Measurements from ENCODE around the gene RASGRP4.
"Not testable (repeated sequence)": the region's sequence is repeated elsewhere in the genome, so short reads cannot be mapped to it uniquely, and the experiment has no call there.

The RASGRP4 gene

DNA sequence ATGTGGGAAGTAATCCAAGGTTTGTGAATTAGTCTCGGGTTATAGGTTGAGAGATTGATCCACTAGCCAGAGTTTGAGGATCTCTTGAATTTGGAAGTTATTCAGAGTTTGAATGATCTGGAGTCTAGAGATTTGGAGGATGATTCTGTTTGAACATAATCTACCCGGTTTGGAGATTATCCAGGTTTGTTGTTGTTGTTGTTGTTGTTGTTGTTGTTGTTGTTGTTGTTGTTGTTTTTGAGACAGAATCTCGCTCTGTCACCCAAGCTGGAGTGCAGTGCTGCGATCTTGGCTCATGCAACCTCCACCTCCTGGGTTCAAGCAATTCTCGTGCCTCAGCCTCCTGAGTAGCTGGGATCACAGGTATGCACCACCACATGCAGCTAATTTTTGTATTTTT, 14.1 kb downstream of the RASGRP4 start:
- H3K9ac ChIP-seq (ENCODE audit: low read depth, low read length); H3K4me1 ChIP-seq (ENCODE audit: control insufficient read depth, insufficient read depth, low read length); H3K36me3 ChIP-seq (ENCODE audit: control insufficient read depth, insufficient read depth, low read length); H3K27me3 ChIP-seq (ENCODE audit: control insufficient read depth, insufficient read depth, low read length); H3K9me3 ChIP-seq (ENCODE audit: control insufficient read depth, insufficient read depth, low read length); H3K4me3 ChIP-seq (ENCODE audit: low read depth, low read length): not testable (repeated sequence)

DNA sequence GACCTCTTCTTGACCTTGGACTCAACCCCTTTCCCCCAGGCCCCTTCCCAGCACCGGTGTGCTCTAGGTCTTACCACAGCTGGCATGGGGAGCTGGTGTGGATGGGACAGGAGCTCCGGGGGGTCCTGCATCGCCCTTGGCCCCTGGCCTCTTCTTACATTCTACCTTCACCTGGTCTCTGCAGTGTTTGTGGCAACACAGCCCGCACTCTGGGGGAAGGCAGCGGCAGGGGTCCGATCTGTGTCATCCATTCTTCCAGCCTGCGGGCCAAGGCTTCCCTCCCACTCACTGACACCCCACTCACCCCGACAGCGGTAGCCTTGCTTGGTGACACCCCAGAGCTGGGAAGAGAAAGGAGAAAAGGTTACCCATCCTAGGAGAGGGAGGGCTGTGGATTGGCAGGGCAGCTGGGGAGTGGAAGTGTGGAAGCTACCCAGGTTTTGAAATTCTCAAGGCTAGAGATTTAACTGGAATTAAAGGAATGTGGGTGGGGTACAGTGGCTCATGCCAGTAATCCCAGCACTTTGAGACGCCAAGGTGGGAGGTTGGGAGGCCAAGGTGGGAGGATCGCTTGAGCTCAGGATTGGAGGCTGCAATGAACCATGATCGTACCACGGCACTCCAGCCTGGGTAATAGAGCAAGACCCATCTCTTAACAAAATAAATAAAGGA, 14.8 kb downstream of the RASGRP4 start:
- Histone ChIP-seq H3K4me1 (ENCODE audit: control insufficient read depth, insufficient read depth, low read length) (no peaks in the 10 kb centered on the region), H3K9me3 (ENCODE audit: control insufficient read depth, insufficient read depth, low read length) (no peaks in the 10 kb centered on the region), H3K9ac (ENCODE audit: low read depth, low read length) (no peak overlapping the region), H3K27me3 (ENCODE audit: control insufficient read depth, insufficient read depth, low read length) (no peaks in the 10 kb centered on the region), H3K4me3 (ENCODE audit: low read depth, low read length) (no peak overlapping the region), H3K36me3 (ENCODE audit: control insufficient read depth, insufficient read depth, low read length) (peaks cover 5% of the 10 kb centered on the region)

DNA sequence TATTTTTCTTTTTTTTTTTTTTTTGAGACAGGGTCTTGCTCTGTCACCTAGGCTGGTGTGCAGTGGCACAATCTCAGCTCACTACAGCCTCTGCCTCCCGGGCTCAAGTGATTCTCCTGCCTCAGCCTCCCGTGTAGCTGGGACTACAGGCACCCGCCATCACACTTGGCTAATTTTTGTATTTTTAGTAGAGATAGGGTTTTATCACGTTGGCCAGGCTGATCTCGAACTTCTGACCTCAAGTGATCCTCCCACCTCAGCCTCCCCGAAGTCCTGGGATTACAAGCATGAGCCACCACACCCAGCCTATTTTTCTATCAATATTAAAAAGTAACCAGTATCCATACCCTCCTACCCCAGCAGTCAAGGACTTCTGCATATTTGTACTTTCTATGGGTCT, 15.6 kb downstream of the RASGRP4 start:
- H3K36me3 ChIP-seq (ENCODE audit: control insufficient read depth, insufficient read depth, low read length); H3K4me3 ChIP-seq (ENCODE audit: low read depth, low read length); H3K4me1 ChIP-seq (ENCODE audit: control insufficient read depth, insufficient read depth, low read length); H3K27me3 ChIP-seq (ENCODE audit: control insufficient read depth, insufficient read depth, low read length); H3K9me3 ChIP-seq (ENCODE audit: control insufficient read depth, insufficient read depth, low read length); H3K9ac ChIP-seq (ENCODE audit: low read depth, low read length): not testable (repeated sequence)

DNA sequence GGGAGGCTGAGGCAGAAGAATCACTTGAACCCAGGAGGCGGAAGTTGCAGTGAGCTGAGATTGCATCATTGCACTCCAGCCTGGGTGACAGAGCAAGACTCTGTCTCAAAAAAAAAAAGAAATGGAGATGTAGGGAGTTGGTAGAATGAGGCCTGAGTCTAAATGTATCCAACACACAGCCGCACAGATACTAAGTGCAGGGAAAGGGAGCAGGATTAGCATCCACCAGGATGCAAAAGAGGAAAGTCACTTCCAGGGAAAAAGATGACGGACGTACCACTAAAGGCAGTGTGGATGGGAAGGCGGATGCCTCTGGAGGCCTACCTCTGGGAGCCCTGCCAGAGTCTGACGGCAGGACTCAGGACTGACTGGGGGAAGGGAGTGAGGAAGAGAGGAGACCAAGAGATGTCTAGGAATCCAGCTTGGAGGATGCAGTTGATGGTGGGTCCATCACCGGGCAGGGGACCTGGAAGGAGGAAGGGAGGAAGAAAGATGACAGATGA, 16.3 kb downstream of the RASGRP4 start:
- H3K4me1 ChIP-seq (ENCODE audit: control insufficient read depth, insufficient read depth, low read length), result no peaks in the 10 kb centered on the region
- no peaks in the 10 kb centered on the region for H3K9me3 ChIP-seq (ENCODE audit: control insufficient read depth, insufficient read depth, low read length)
- no peaks in the 10 kb centered on the region for H3K27me3 ChIP-seq (ENCODE audit: control insufficient read depth, insufficient read depth, low read length)
- H3K36me3 ChIP-seq (ENCODE audit: control insufficient read depth, insufficient read depth, low read length), result peaks cover 8% of the 10 kb centered on the region
- no peak overlapping the region for H3K9ac ChIP-seq (ENCODE audit: low read depth, low read length)
- no peak overlapping the region for H3K4me3 ChIP-seq (ENCODE audit: low read depth, low read length)

DNA sequence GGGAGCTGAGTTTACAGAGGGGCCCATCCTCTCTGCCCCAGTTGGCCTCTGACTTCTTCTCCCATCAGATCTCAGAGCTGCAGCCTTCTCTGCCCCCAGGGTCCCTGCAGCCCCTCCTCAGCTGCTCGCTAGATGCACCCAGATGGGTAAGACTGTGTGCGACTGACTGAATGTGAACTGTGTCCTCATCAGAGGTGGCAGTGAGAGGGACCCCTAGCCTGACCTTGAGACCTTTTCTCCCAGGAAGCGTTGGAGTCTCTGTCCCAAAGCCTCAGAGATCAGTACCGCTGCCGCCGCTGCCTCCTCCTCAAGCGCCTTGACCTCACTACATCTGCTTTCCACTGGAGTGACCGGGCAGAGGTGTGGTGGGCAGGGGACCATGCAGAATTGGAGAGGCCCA, 20.7 kb downstream of the RASGRP4 start:
- Histone ChIP-seq H3K36me3 (ENCODE audit: control insufficient read depth, insufficient read depth, low read length) (peaks cover 10% of the 10 kb centered on the region), H3K27me3 (ENCODE audit: control insufficient read depth, insufficient read depth, low read length) (peaks cover 17% of the 10 kb centered on the region), H3K4me1 (ENCODE audit: control insufficient read depth, insufficient read depth, low read length) (no peaks in the 10 kb centered on the region), H3K9ac (ENCODE audit: low read depth, low read length) (no peak overlapping the region), H3K4me3 (ENCODE audit: low read depth, low read length) (no peak overlapping the region), H3K9me3 (ENCODE audit: control insufficient read depth, insufficient read depth, low read length) (no peaks in the 10 kb centered on the region)

DNA sequence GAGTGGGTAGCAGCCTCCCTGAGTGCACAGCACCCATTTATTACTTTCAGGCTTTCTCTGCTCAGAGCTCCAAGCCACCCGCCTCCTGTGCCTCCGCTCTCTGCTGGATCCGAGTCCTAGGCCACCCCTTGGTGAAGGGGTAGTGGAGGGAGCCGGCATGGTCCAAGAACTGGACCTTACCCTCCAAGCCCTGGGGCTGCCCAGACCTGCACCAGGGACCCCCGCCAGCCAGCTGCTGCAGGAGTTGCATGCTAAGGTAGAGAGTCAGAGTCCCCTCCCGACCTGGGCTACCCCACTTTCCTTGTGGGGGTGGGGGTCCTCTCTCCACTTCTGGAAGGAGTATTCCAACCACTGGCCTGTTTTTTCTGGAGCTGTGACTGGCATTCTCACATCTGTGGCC, 21.2 kb downstream of the RASGRP4 start:
- Histone ChIP-seq H3K9ac (ENCODE audit: low read depth, low read length) (no peak overlapping the region), H3K4me1 (ENCODE audit: control insufficient read depth, insufficient read depth, low read length) (no peaks in the 10 kb centered on the region), H3K9me3 (ENCODE audit: control insufficient read depth, insufficient read depth, low read length) (no peaks in the 10 kb centered on the region), H3K4me3 (ENCODE audit: low read depth, low read length) (no peak overlapping the region), H3K27me3 (ENCODE audit: control insufficient read depth, insufficient read depth, low read length) (peaks cover 21% of the 10 kb centered on the region), H3K36me3 (ENCODE audit: control insufficient read depth, insufficient read depth, low read length) (peaks cover 10% of the 10 kb centered on the region)

DNA sequence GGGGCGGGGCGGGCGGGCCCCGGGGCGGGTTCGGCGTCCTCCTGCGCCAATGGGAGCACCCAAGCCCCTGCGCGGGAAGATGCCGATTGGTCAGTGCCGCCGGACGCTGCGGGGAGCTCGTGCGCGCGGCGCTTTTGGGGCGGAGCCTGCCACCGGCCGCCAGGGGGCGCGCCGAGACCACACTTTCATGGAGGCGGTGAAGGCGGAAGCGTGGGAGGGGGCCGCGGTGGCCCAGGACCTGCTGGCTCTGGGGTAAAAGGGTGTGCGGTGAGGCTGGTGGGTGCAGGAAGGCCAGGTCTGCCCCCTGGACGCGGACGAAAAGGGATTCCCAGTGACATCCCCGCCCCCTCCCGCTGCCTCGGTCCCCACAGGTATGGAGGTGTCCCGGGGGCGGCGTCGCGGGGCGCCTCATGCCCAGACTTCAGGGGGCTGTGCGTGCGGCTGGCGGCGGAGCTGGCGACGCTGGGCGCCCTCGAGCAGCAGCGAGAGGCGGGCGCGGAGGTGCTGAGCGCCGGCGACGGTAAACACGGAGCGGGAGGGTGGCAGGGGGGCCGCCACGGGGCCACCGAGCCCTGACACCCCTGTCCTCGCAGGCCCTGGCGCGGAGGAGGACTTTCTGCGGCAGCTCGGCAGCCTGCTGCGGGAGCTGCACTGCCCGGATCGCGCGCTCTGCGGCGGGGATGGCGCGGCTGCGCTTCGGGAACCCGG, 22.9 kb downstream of the RASGRP4 start, which contains the start of gene FAM98C:
TSS of gene FAM98C (plus strand) at position 127 of the 708 bp plus-strand sequence. CDS start at position 188, 61 bp downstream.
- H3K9me3 ChIP-seq (ENCODE audit: control insufficient read depth, insufficient read depth, low read length), result no peaks in the 10 kb centered on the region
- peaks cover 34% of the 10 kb centered on the region for H3K27me3 ChIP-seq (ENCODE audit: control insufficient read depth, insufficient read depth, low read length)
- peak within 1 kb of the TSS; percentile 47 for H3K9ac ChIP-seq (ENCODE audit: low read depth, low read length)
- H3K4me3 ChIP-seq (ENCODE audit: low read depth, low read length), result peak within 1 kb of the TSS; percentile 65
- no peaks in the 10 kb centered on the region for H3K4me1 ChIP-seq (ENCODE audit: control insufficient read depth, insufficient read depth, low read length)
- H3K36me3 ChIP-seq (ENCODE audit: control insufficient read depth, insufficient read depth, low read length), result peaks cover 10% of the 10 kb centered on the region

DNA sequence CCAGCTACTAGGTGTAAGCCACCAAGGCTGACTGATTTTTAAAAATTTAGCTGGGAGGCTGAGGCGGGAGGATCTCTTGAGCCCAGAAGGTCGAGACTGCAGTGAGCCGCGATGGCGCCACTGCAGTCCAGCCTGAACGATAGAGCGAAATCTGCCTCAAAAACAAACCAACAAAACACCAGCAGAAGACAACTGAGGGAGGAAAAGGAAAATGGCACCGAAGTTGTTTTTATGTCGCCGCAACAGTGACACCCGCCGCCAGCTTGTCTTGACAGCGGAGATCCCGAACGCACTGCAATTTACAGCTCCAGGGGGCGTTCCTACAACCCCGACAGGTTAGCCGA, 23.4 kb downstream of the RASGRP4 start:
- H3K27me3 ChIP-seq (ENCODE audit: control insufficient read depth, insufficient read depth, low read length), result peaks cover 39% of the 10 kb centered on the region
- H3K9ac ChIP-seq (ENCODE audit: low read depth, low read length), result no peak overlapping the region
- H3K36me3 ChIP-seq (ENCODE audit: control insufficient read depth, insufficient read depth, low read length), result peaks cover 10% of the 10 kb centered on the region
- H3K4me3 ChIP-seq (ENCODE audit: low read depth, low read length), result peak overlapping the region; percentile 37
- H3K4me1 ChIP-seq (ENCODE audit: control insufficient read depth, insufficient read depth, low read length), result no peaks in the 10 kb centered on the region
- no peaks in the 10 kb centered on the region for H3K9me3 ChIP-seq (ENCODE audit: control insufficient read depth, insufficient read depth, low read length)

DNA sequence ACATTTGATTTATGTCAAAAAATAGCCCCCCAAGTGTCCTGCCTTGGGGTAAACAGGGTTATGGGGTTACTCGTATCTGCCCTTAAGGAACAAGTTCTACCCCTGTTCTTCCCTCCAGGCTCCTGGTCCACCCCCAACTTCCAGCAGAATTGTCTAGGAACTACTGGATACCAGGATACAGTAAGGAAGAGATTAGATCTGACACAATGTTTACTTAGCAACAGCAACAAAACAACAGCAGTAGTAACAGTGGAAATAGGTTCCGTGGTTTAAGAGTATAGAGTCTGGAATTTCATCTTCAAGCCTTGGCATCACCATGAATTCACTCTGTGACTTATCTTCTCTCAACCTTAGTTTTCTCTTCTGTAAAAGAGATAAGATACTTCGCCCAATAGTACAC, 24.9 kb downstream of the RASGRP4 start:
- Histone ChIP-seq H3K9ac (ENCODE audit: low read depth, low read length) (no peak overlapping the region), H3K27me3 (ENCODE audit: control insufficient read depth, insufficient read depth, low read length) (peaks cover 53% of the 10 kb centered on the region), H3K36me3 (ENCODE audit: control insufficient read depth, insufficient read depth, low read length) (peaks cover 5% of the 10 kb centered on the region), H3K9me3 (ENCODE audit: control insufficient read depth, insufficient read depth, low read length) (no peaks in the 10 kb centered on the region), H3K4me1 (ENCODE audit: control insufficient read depth, insufficient read depth, low read length) (no peaks in the 10 kb centered on the region), H3K4me3 (ENCODE audit: low read depth, low read length) (no peak overlapping the region)

DNA sequence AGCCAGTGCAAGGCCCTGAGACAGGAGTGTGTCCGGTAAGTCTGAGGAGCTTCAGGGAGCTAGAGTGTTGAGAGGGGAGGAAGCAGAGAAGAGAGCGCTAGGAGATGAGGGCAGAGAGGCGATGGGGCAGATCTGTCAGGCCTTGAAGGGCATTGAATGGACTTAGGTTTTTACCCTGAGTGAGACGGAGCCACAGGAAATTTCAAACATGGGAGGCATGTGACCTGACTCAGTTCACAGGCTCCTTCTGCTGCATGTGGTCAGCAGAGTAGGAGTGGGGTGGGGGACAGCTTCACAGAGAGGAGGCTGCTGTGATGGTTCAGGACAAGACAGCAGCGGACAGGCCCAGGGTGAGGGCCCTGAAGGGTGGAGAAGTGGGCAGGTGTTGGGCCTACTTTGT, 25.7 kb downstream of the RASGRP4 start:
- Histone ChIP-seq H3K4me1 (ENCODE audit: control insufficient read depth, insufficient read depth, low read length) (no peaks in the 10 kb centered on the region), H3K9ac (ENCODE audit: low read depth, low read length) (no peak overlapping the region), H3K4me3 (ENCODE audit: low read depth, low read length) (no peak overlapping the region), H3K36me3 (ENCODE audit: control insufficient read depth, insufficient read depth, low read length) (peaks cover 5% of the 10 kb centered on the region), H3K9me3 (ENCODE audit: control insufficient read depth, insufficient read depth, low read length) (no peaks in the 10 kb centered on the region), H3K27me3 (ENCODE audit: control insufficient read depth, insufficient read depth, low read length) (peaks cover 56% of the 10 kb centered on the region)

DNA sequence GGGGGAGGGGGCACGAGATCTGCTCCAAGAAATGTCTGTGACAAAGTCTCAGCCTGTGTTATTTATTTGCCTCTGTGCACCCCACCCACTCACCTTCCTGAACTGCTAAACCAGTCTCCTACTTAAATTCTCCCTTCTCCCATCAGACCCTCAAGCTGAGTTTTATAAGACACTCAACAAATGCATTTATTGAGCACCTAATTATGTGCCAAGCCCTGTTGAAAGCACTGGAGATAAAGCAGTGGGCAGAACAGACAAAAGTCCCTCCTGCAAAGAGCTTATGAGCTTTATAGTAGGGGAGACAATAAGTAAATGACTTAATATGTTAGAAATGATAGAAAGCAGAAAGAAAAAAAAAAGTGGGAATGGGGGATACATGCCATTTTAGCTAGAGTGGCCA, 26.5 kb downstream of the RASGRP4 start:
- no peaks in the 10 kb centered on the region for H3K9me3 ChIP-seq (ENCODE audit: control insufficient read depth, insufficient read depth, low read length)
- H3K4me3 ChIP-seq (ENCODE audit: low read depth, low read length), result no peak overlapping the region
- H3K27me3 ChIP-seq (ENCODE audit: control insufficient read depth, insufficient read depth, low read length), result peaks cover 61% of the 10 kb centered on the region
- H3K4me1 ChIP-seq (ENCODE audit: control insufficient read depth, insufficient read depth, low read length), result peaks cover 3% of the 10 kb centered on the region
- H3K9ac ChIP-seq (ENCODE audit: low read depth, low read length), result no peak overlapping the region
- peaks cover 2% of the 10 kb centered on the region for H3K36me3 ChIP-seq (ENCODE audit: control insufficient read depth, insufficient read depth, low read length)

DNA sequence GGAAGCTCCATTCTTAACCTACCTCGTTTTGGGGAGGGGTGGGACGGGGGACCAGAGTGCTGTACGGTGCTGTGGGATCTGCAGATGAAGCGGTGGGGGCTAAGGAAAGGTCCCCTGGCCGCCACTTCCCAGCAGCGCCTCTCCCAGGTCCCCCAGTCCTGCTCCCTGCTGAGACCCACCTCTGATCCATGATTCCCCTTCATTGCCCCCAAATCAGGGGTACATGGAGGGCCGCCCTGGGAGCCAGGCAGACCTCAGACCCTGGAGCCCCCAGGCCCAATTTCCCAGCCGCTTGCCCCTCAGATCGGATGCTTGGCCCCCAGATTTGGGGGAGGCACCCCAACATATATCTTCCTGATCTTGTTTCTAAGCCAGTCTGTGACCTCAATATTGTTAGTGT, 26.9 kb downstream of the RASGRP4 start:
- H3K4me3 ChIP-seq (ENCODE audit: low read depth, low read length), result no peak overlapping the region
- H3K27me3 ChIP-seq (ENCODE audit: control insufficient read depth, insufficient read depth, low read length), result peaks cover 61% of the 10 kb centered on the region
- no peak overlapping the region for H3K9ac ChIP-seq (ENCODE audit: low read depth, low read length)

More for the DNA sequence above, 26.9 kb downstream of the RASGRP4 start:
- H3K4me1 ChIP-seq (ENCODE audit: control insufficient read depth, insufficient read depth, low read length), result peaks cover 6% of the 10 kb centered on the region
- H3K9me3 ChIP-seq (ENCODE audit: control insufficient read depth, insufficient read depth, low read length), result no peaks in the 10 kb centered on the region
- H3K36me3 ChIP-seq (ENCODE audit: control insufficient read depth, insufficient read depth, low read length), result no peaks in the 10 kb centered on the region

All from iPS-15b (cell line).